Adrenal gland (tissue), 12 donors: ENCODE measurements around the gene TAC3. TPM values are rescaled to one million over a fixed set of nuclear protein-coding genes. Genes with fewer than 3 reads are reported as not detected.
"Not testable (repeated sequence)": the region's sequence is repeated elsewhere in the genome, so short reads cannot be mapped to it uniquely, and the experiment has no call there.

ENCODE experiments used
- DNase-seq, 7 donors: peaks; one replicate each; pipeline ENCODE4 v3.0.0-alpha.2; 2019 to 2020
- H3K27ac ChIP-seq, 5 donors: fragments of 200-600 bp; sonication (generic) in 4 of 5; 1 replicate in 3 of 5; 2 replicates in 2 of 5; pipeline versions ENCODE4 v1.5.1 to v1.8.0; 2016 to 2020; ENCODE audit warnings: mild to moderate bottlenecking in 1 of 5
- H3K27me3 ChIP-seq: fragments of 200-600 bp; 2 replicates; pipeline ENCODE4 v1.8.0; 2021
- H3K36me3 ChIP-seq, 2 donors: fragments of 200-600 bp; replicated peaks in 1 of 2; 1 replicate in 1 of 2; 2 replicates in 1 of 2; pipeline versions ENCODE4 v1.5.1 to v1.8.0; 2018 to 2022
- H3K4me1 ChIP-seq, 2 donors: fragments of 200-600 bp; replicated peaks in 1 of 2; 1 replicate in 1 of 2; 2 replicates in 1 of 2; pipeline versions ENCODE4 v1.5.1 to v1.8.0; 2018 to 2021
- H3K4me3 ChIP-seq, 4 donors: fragments of 200-600 bp; sonication (generic) in 3 of 4; one replicate each; pipeline ENCODE4 v1.5.1; 2016 to 2018
- H3K9me3 ChIP-seq, 3 donors: fragments of 200-600 bp; sonication (generic) in 1 of 3; replicated peaks in 1 of 3; 1 replicate in 2 of 3; 2 replicates in 1 of 3; pipeline versions ENCODE4 v1.5.1 to v1.8.0; 2016 to 2021
- POLR2A ChIP-seq, 2 donors: fragments of 450-650 bp; IDR thresholded peaks; one replicate each; pipeline ENCODE4 v1.6.1; 2017; ENCODE audit warnings: antibody characterized with exemption in 2 of 2, mild to moderate bottlenecking in 2 of 2, moderate library complexity in 1 of 2
- WGBS, 4 donors: extraction: QIAGEN DNeasy Blood & Tissue Kit in 2 of 4; methylation state at CpG; one replicate each; pipeline versions ENCODE4 v1.1.5 to v1.1.7; 2013 to 2017; 5-methylcytosine and 5-hydroxymethylcytosine counted together
- intact Hi-C, 2 donors: fragments of 100-400 bp; cut with DNase I; formaldehyde crosslinking; loops; one replicate each; pipeline versions ENCODE4 v1.14.1 to v1.15.0; 2022 to 2023
- polyA plus RNA-seq, 3 donors: library from polyadenylated mRNA; stranded (reverse); fragments of 200-250 nt in 2 of 3; fragments of 350-450 nt in 1 of 3; fragmentation: Illumina TruSeq in 1 of 3; extraction: RNeasy Lipid Tissue Mini Kit (QIAGEN cat#74804) in 1 of 3; gene quantifications; one replicate each; pipeline ENCODE4 v1.2.3, GENCODE V29; 2013 to 2014
- total RNA-seq, 9 donors: library from RNA; depleted of rRNA in 4 of 9; stranded (reverse); fragments of >200 nt in 4 of 9; fragments of 120-200 nt in 1 of 9; fragmentation: NEBNext Ultra II Directional in 1 of 9; extraction: Animal tissue kit (Norgen Biotek cat#: 25700) in 1 of 9; gene quantifications; one replicate each; pipeline versions ENCODE4 v1.1.0 to v1.2.4, GENCODE V29; 2013 to 2023
- TF ChIP-seq, protein P1 (sequence below), 6 experiments: fragments of 450-650 bp in 4 of 6; fragments of 200-600 bp in 2 of 6; sonication (generic) in 1 of 6; IDR thresholded peaks; 1 replicate in 5 of 6; 2 replicates in 1 of 6; pipeline versions ENCODE4 v1.5.1 to v1.8.0; 2016 to 2021; ENCODE audit warnings: antibody characterized with exemption in 6 of 6, mild to moderate bottlenecking in 2 of 6, moderate library complexity in 1 of 6
- donor health status: healthy with polysubstance abuse.
- donor health status: Bipolar disorder and iron deficiency.
- donor health status: DM: yes; HTN: yes; CAD: no.
- donor health status: DM: no; HTN: no; CAD: no.
- donor health status: DM: no; HTN: no; CAD: no.
- donor health status: DM: yes; HTN: yes; CAD: no.

TAC3 gene
- total and polyA plus RNA-seq, 12 donors: 0.39 to 1.1 (median 0.46) TPM; not detected in 9

DNA sequence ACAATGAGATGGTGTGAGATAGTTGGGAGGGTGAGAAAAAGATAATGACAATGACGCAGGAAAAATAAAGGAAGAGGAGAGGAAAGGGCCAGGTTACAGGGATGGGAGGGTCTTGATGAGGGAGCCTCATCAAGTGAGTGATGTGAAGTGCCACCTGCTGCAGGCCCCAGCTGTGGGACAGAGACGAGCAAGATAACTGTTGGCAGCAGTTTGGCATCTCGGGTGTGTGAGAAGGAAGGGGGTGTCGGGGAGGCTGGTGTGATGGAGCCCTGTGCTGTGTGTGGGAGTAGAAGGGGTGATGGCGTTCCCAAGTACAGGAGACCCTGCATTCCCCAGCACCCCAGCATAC lies 11.4 kb upstream of the TAC3 start:
- Histone ChIP-seq H3K27me3 (no peaks in the 10 kb centered on the region), H3K9me3 (no peaks in the 10 kb centered on the region), H3K36me3 (no peaks in the 10 kb centered on the region), H3K4me3 (no peak overlapping the region), H3K27ac (no peak overlapping the region), H3K4me1 (no peaks in the 10 kb centered on the region)
- no peak for DNase-seq
- no peak for TF ChIP-seq POLR2A (IDR thresholded peaks at IDR 0.05)
- TF ChIP-seq, protein P1, sequence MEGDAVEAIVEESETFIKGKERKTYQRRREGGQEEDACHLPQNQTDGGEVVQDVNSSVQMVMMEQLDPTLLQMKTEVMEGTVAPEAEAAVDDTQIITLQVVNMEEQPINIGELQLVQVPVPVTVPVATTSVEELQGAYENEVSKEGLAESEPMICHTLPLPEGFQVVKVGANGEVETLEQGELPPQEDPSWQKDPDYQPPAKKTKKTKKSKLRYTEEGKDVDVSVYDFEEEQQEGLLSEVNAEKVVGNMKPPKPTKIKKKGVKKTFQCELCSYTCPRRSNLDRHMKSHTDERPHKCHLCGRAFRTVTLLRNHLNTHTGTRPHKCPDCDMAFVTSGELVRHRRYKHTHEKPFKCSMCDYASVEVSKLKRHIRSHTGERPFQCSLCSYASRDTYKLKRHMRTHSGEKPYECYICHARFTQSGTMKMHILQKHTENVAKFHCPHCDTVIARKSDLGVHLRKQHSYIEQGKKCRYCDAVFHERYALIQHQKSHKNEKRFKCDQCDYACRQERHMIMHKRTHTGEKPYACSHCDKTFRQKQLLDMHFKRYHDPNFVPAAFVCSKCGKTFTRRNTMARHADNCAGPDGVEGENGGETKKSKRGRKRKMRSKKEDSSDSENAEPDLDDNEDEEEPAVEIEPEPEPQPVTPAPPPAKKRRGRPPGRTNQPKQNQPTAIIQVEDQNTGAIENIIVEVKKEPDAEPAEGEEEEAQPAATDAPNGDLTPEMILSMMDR (IDR thresholded peaks at IDR 0.05): no peak
- WGBS, 4 donors: 64 to 78% (median 75%) methylated on average over 5 of the region's 5 CpGs
- intact Hi-C loops: no loop called here

DNA sequence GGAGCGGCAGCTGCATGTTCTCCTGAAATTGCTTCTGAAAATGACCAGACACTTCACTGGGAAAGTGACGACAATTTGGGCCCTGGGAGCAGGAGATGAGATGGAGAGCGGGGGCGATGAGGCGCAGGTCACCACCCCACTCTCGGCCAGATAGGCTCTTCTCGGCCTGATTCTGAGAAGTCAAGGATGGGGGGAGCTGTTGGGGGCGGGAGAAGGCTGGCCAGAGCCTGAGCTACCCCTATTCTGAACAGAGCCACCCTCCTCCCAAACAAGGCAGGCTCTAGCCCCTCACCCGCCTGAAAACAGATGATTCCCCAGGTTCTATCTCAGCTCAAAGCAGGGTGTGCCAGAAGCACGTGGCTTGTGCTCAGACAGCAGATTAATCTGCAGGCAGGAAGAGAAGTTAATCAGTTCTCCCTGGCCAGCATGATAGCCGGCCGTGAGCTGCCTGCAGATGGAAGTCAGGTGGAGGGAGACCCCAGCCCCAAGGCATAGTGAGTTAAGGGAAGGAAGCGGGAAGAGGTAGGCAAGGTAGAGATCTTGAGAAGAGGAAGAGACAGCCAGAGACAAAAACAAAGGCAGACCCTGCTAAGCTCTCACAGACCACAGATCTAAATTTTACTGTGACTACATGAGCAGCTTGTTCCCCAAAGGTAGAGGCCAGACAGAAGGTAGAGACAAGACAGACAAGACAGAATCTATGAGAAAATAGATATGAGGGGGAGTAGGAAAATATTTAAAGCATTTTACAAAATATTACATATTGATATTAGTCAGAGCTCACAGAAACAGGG lies 10.9 kb upstream of the TAC3 start:
- Histone ChIP-seq H3K4me3 (no peak overlapping the region), H3K27ac (no peak overlapping the region), H3K36me3 (no peaks in the 10 kb centered on the region), H3K9me3 (no peaks in the 10 kb centered on the region), H3K27me3 (no peaks in the 10 kb centered on the region), H3K4me1 (no peaks in the 10 kb centered on the region)
- TF ChIP-seq POLR2A (IDR thresholded peaks at IDR 0.05): no peak
- TF ChIP-seq, protein P1 (IDR thresholded peaks at IDR 0.05): no peak
- intact Hi-C loops: no loop called here
- DNase-seq: peak in 1 of 7 donors; percentile 59
- WGBS, 4 donors: 64 to 72% (median 67%) methylated on average over 12 to 13 of the region's 13 CpGs

DNA sequence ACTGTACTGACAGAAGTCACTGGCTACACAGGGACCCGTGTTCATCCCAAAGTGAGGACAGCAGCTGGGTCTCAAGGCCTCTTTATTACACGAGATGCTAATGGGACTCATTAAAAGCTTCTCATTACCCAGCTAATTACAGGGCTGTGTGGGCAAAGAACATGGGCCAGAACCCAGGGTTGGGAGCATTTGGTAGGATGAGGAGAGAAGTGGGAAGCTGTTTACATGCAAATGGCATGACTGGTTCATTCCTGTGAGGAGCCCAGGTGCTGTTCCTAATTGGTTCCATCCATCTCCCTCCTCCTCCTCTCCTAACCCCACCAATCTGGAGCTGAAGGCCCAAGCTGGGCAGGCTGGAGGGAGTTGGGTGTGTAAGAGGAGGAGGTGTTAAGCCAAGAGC lies 8.9 kb upstream of the TAC3 start:
- Histone ChIP-seq H3K4me3 (no peak overlapping the region), H3K27me3 (no peaks in the 10 kb centered on the region), H3K9me3 (no peaks in the 10 kb centered on the region), H3K27ac (no peak overlapping the region), H3K4me1 (no peaks in the 10 kb centered on the region), H3K36me3 (no peaks in the 10 kb centered on the region)
- no peak for DNase-seq
- TF ChIP-seq POLR2A (IDR thresholded peaks at IDR 0.05): no peak
- TF ChIP-seq, protein P1 (IDR thresholded peaks at IDR 0.05): no peak
- intact Hi-C loops: no loop called here
- 71 to 93% (median 78%) methylated on average over 2 of the region's 2 CpGs for WGBS, 4 donors

DNA sequence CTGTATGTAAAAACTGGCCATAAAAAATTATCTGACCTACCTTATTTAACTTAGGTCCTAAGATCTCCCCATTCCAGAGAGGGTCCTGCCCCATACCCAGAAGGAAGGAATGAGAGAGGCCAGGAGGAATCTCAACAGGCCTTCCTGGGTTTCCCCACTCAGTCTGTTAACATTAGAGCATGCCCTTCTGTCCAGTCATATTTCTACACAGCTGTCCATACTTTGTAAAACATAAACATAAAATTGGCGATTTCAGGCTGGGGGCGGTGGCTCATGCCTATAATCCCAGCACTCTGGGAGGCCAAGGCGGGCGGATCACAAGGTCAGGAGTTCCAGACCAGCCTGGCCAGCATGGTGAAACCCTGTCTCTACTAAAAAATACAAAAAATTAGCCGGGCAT lies 6.0 kb upstream of the TAC3 start:
- DNase-seq, H3K27ac ChIP-seq, H3K9me3 ChIP-seq, H3K36me3 ChIP-seq, H3K27me3 ChIP-seq, H3K4me1 ChIP-seq, H3K4me3 ChIP-seq, intact Hi-C loops: not testable (repeated sequence)
- 91 to 100% (median 96%) methylated on average over 5 of the region's 5 CpGs for WGBS, 4 donors
